Measurements from ENCODE around the gene ATP13A1.

Gene ATP13A1

GRCh38 chr19:19662344-19662743 is 1.1 kb downstream of the ATP13A1 start:
- peak; percentile 13 for DNase-seq

- DNase-seq = peak; percentile 75
Measured at GRCh38 chr19:19661675-19662251, 1.7 kb downstream of the ATP13A1 start.

DNA sequence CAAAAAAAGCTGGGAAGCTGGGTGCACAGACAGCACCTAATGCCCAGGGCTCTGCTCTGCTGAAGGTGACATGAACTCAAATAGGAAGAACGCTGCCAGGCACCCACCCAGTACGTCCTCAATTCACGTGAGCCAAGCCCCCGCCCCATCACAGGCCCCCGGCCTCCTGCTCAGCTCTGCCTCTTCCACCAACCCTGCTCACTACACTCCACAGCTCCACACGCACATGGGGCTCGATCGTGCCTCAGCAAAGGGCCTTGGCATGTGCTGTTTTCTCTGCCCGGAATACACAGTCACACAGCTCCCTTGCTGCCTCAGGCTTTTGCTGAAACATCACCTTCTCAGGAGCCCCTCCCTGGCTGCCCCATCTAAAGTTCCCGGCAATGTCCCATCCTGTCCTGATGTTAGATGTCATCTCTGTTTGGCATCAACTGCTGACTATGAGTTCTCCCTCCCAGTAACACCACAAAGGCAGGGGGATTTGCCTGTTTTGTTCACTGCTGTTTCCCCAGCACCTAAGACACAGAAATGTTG is 2.3 kb downstream of the ATP13A1 start:
- DNase-seq = no peak

DNA sequence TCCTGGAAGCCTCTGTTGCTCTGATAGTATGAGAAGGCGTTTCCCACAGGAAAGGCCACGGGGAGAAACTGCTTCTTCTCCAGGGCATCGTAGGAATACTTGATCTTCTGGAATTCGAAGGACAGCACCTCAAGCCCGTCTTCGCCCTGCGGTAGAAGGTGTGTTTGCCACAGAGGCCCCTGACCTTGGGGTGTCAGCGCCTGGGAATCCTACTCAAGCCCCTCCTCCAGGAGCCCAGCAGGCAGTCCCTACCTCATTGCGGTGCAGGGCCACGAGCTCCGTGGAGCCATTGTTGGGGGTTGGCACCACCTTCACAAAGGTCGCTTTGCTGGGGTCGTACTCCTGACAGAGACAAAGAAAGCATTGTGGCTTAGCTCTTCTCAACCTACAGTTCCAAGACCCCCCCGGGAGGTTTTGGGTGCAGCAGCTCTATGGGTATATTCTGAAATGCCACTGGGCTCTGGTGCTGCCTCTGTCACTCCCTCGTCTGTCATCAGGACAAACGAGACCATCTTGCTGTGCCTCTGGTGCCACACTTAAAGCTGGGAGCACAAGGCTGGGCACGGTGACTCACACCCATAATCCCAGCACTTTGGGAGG is 3.7 kb downstream of the ATP13A1 start:
- no peak for DNase-seq

GRCh38 chr19:19657397-19657783 is 6.1 kb downstream of the ATP13A1 start:
- DNase-seq = no peak

DNA sequence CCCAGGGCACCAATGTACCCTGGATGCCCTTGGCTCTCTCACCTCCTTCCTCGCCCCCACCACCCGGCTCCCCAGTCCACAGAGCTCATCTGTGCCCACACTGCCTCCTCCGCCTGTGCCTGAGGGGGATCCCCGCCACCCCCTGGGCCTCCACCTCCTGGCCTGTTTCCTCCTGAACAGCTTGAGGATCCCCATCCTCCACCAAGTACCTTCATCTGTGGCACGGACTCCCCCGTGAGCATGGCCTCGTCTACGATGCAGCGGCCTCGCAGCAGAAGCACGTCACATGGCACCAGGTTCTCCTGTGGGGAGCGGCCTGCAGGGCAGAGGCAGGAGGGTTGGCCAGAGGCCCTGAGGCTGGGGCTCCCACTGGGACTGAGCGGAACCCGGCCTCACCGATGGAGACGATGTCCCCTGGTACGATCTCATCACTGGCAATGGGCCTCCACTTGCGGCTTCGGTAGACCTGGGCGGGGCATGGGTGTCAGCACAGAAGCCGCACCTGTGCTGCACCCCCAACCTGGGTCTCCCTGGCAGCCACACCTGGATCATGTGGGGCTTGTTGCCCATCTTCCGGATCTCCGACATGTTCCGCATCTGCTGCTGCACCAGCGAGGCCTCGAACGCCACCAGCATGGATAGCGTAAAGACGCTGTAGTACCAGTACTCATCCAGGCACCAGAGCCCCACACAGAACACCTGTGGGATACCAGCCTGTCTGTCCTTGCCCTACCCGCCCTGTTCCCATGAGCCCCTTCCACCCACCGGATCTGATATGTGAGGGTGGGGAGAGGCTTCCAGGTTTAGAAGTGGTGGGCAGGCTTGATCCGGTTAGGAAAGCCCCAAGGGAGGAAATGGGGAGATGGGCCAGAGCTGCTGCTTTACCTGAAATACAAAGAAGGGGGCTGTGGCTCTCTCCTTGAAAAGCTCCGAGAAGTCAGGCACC is 6.8 kb downstream of the ATP13A1 start:
- no peak for DNase-seq

DNA sequence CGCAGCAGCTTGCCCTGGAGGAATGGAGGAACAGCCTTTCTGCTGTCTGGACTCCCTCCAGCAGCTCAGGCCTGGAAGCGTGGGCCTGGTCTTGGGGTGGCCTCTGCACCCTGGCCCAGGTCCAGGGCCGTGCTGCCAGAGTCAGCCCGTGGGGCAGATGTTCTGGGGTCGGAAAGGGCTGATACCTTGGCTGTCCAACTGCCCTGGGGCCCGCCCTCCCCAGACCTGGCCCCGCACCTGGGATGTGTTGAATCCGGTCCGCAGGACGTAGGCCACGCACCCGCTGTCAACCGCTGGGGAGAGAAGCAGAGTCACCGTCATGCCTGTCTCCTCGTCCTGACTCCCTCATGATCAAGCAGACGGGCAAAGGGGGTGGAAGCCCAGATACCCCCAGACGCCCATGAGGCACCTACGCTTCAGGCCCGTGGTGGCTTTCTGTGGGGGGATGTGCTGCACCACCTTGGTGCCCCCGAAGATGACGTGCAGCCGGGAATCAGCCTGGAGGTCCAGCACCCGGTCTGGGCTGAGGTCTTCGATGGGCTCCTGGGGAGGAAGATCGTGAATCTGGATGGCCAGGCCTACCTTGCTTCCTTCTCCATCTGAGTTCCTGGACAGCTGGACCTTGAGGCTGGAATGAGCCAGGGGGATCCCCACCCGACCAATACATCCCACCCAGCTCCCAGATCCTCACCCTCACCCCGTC is 7.7 kb downstream of the ATP13A1 start:
- no peak for DNase-seq

DNA sequence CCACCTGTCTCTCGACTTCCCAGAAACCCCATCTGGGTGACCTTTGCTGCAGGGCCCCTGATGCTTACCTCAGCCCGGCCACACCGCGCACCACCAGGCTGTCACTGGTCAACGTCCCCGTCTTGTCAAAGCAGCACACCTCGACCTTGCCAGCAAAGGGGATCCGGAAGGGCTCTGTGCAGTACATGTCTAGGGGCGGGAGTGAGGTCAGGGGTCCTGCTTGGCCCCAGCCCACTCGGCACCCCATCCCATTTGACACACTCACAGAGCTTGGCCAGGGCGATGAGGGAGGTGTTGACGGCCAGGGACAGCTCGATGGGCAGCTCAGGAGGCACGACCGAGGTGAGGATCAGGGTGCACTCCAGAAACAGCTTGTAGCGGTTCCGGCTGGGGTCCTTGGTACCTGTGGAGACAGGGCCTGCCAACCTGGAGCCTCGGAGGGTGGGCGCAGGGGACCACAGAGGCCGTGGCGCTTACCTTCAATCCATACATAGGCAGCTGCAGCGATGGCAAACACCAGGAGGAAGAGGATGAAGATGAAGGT is 8.4 kb downstream of the ATP13A1 start:
- no peak for DNase-seq

DNA sequence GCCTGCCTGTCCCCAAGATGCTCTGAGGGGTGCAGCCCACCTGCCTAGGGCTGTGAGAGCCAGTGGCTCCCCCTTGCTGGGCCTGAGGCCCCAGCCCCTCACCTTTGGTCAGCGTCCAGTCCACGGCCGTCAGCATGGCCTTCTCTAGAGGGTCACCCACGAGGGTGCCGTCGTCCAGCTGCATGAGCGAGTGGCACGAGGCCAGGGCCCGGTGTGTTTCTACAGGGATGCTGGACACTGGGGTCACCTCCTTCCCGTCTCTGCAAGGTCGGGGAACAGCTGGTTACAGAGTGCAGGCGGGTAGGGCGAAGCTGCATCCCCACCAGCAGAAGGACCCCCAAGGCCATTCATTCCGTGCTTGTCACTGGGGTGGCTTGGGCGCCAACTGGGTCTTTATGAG is 9.0 kb downstream of the ATP13A1 start:
- no peak for DNase-seq

- DNase-seq = no peak
Measured at GRCh38 chr19:19653597-19654147, 9.8 kb downstream of the ATP13A1 start.

DNA sequence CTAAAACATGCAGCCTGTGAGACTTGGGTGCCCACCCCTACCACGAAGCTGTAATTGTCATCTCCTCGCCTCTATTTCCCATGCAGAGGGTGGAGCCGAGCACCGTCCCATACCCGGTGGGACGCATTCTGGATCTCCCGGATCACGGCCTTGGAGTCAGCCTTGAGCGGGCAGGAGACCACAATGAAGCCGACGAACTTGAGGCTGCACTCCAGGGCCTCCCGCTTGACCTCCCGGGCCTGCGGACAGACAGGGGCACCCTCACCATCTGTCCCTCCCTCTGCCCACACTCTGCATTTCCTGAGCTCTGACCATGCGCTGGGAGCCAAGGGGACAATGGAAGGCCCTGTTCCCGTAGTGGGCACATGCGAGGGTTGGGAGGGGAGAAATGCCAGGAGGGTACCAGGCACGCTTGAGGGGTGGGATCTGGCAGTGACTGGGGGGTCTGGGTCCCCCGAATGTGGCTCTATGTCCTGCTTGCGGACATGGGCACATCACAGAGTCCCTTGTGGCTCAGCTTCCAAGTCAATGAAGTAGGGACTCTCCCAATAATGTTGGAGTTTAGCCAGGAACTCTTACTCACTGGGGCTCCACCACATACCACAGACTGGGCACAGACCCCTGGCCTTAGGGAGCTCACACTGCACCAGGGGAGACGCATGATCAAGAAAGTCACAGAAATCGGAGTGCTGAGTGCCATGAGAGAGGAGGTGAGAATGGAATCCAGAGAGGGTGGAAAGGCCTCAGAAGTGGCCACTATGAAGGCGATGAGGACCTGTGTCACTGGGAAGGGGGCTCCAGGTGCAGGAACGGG is 10.8 kb downstream of the ATP13A1 start:
- no peak for DNase-seq

GRCh38 chr19:19651076-19651475 is 12.4 kb downstream of the ATP13A1 start:
- no peak for DNase-seq

- no peak for DNase-seq
Measured at GRCh38 chr19:19650331-19650730, 13.1 kb downstream of the ATP13A1 start.

DNA sequence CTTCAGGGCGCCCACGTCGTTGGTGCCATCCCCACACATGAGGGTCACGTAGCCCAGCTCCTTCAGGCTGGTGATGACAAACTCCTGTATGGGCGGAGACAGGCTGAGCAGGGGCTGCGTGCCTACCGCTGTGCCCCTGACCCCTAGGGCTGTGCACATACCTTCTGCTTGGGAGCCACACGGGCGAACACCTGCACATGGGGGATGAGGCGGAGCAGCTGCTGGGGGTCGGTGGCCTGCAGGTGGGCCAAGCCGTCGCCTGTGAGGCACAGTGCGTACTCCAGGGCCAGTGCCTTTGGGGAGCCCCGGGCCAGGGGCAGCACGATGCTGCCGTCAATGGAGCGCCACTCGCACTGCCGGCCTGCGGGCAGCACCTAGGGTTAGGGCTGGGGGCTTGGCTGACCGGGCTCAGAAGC is 13.9 kb downstream of the ATP13A1 start:
- no peak for DNase-seq

DNA sequence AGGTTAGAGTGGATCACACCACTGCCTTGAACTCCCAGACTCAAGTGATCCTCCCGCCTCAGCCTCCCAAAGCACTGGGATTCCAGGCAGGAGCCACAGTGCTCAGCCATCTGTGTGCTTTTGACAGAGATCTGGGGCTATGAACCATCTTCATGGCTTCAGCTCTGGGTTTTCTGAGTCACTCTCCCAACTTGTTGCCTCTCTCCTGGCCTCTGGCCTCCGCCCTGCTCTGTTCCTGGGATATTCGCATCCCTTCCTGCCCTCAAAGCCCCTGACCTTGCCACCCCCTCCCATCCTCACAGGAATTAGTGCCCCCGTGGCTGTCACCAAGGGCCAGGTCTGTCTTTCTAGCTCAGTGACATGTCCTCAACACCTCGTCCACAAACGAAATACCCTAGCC is 14.3 kb downstream of the ATP13A1 start:
- no peak for DNase-seq

- no peak for DNase-seq
Measured at GRCh38 chr19:19647037-19647835, 16.2 kb downstream of the ATP13A1 start.

GRCh38 chr19:19645233-19645870 is 18.1 kb downstream of the ATP13A1 start:
- no peak for DNase-seq

DNA sequence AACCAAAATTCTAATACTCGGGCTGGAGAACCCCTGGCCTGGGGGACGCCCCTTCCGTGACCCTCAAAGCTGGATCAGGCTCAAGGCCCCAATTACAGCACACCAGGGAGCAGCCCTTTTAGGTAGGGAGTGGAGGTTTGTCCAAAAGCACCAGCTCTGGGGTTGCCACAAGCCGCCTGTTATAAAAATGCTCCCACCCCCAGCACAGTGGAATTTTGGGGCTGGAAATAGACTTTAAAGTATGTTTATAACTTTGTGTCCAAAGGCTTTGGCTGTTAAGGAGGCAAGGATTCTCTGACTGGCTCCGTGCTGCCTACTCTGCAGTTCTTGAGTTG is 19.5 kb downstream of the ATP13A1 start:
- DNase-seq = no peak

- DNase-seq = peak; percentile 90
Measured at GRCh38 chr19:19643158-19644053, 20.1 kb downstream of the ATP13A1 start, which contains the start of gene GMIP. Gene GMIP (minus strand): TSS chr19:19643657. CDS start chr19:19643529, 128 bp downstream.
